ENCODE measurements around the gene MED25. TPM values are rescaled to one million over a fixed set of nuclear protein-coding genes. Genes with fewer than 3 reads are reported as not detected.

The MED25 gene
- total and polyA plus RNA-seq, 2 experiments from 2014 or later, result 45.6 to 58.6 TPM

DNA sequence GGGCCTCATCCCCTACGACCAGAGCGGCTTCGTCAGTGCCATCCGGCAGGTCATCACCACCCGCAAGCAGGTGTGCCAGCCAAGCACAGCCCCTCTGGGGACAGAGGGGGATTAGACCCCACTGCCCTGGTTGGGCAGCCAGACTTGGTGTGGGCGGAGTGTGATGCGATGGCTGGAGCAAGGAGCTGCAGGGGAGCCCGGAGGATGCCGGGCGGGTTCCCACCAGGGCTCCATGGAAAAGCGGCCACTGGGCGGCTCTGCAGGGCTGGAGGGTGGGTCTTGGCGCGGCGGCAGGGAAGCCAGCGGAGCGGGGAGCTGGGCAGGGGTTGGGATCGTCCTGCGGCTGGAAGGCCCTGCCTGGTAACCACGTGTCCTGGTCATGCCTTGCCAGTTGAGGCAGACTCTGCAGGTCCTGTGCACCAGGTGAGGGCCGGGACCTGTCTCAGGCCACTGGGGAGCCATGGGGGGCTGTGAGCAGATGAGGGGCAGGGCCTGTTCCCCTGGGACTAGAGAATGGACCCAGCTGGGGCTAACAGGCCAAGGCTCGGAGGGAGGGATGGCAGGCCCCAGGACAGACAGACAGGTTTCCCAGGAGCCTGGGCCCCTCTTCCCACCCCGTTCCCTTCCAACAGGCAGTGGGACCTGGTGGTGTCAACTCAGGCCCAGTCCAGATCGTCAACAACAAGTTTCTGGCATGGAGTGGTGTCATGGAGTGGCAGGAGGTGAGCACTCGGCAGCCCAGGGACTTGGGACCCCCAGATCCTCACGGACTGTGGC is 39.2 kb downstream of the MED25 start:
- H3K4me1 Mint-ChIP-seq, result peaks cover 21% of the 10 kb centered on the region
- H3K27me3 Mint-ChIP-seq (ENCODE audit: insufficient read depth, low read depth, poor library complexity), result peaks cover 54% of the 10 kb centered on the region
- Histone ChIP-seq H3K4me3 (no peak overlapping the region), H4K20me1 (replicated peaks; ENCODE audit: insufficient read depth) (peaks cover 23% of the 10 kb centered on the region), H3K27me3 (ENCODE audit: insufficient read depth) (no peaks in the 10 kb centered on the region), H3K4me2 (no peak overlapping the region), H3K9me2 (ENCODE audit: insufficient read depth) (no peaks in the 10 kb centered on the region), H2AFZ (no peak overlapping the region), H3K79me2 (replicated peaks; ENCODE audit: insufficient read depth) (peaks cover 18% of the 10 kb centered on the region), H3K4me1 (ENCODE audit: insufficient read depth) (peaks cover 14% of the 10 kb centered on the region), H3K27ac (ENCODE audit: low read depth) (0 out of 2 replicates have a peak overlapping the region, but pooled peaks have one; percentile 6), H3F3A (replicated peaks; ENCODE audit: low read depth) (peaks cover 64% of the 10 kb centered on the region), H3K36me3 (ENCODE audit: insufficient read depth) (no peaks in the 10 kb centered on the region; the same call in 1 of the 2 replicates)
- H3K27ac Mint-ChIP-seq, result no peak overlapping the region
- peak; percentile 1; the same call in 1 of the 3 replicates for ATAC-seq
- H3K36me3 Mint-ChIP-seq (ENCODE audit: low read depth), result peaks cover 72% of the 10 kb centered on the region
- DNase-seq (ENCODE audit: low spot score), result no peak
- TF ChIP-seq CTCF (conservative IDR thresholded peaks at IDR 0.05; ENCODE audit: low read depth in 2 of 2) (peak in 1 of 2 experiments; percentile 11; a peak in 1 of 4 replicates), ZNF114 (CRISPR knock-in tag; IDR thresholded peaks at IDR 0.05) (no peak)
- H3K4me3 Mint-ChIP-seq, result no peak overlapping the region
- peaks cover 4% of the 10 kb centered on the region; the same call in 2 of the 3 replicates for H3K9me3 Mint-ChIP-seq

DNA sequence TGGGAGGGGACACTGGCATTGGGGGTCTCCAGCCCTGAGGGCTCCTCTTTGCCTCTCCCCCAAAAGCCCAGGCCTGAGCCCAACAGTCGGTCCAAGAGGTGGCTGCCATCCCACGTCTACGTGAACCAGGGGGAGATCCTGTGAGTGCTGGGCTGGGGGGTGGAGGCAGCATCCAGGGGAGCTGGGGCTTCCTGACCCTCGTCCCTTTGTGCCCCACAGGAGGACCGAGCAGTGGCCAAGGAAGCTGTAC is 39.7 kb downstream of the MED25 start:
- H3K4me1 Mint-ChIP-seq, result peaks cover 16% of the 10 kb centered on the region
- H3K4me3 Mint-ChIP-seq, result no peak overlapping the region
- Histone ChIP-seq H3K79me2 (replicated peaks; ENCODE audit: insufficient read depth) (peaks cover 13% of the 10 kb centered on the region), H3K9me2 (ENCODE audit: insufficient read depth) (no peaks in the 10 kb centered on the region), H3K4me3 (no peak overlapping the region), H3K27ac (ENCODE audit: low read depth) (peak overlapping the region; percentile 6; the same call in 1 of the 2 replicates), H3K4me2 (no peak overlapping the region), H4K20me1 (replicated peaks; ENCODE audit: insufficient read depth) (peaks cover 20% of the 10 kb centered on the region), H3F3A (replicated peaks; ENCODE audit: low read depth) (peaks cover 61% of the 10 kb centered on the region), H3K4me1 (ENCODE audit: insufficient read depth) (peaks cover 9% of the 10 kb centered on the region), H2AFZ (no peak overlapping the region), H3K27me3 (ENCODE audit: insufficient read depth) (no peaks in the 10 kb centered on the region), H3K36me3 (ENCODE audit: insufficient read depth) (no peaks in the 10 kb centered on the region; the same call in 1 of the 2 replicates)
- ATAC-seq (no peak), DNase-seq (ENCODE audit: low spot score) (no peak)
- H3K27me3 Mint-ChIP-seq (ENCODE audit: insufficient read depth, low read depth, poor library complexity), result peaks cover 56% of the 10 kb centered on the region
- no peak overlapping the region for H3K27ac Mint-ChIP-seq
- H3K36me3 Mint-ChIP-seq (ENCODE audit: low read depth), result peaks cover 69% of the 10 kb centered on the region
- H3K9me3 Mint-ChIP-seq, result peaks cover 4% of the 10 kb centered on the region; the same call in 2 of the 3 replicates
- TF ChIP-seq JUNB (IDR thresholded peaks at IDR 0.05; ENCODE audit: unreplicated experiment), result no peak
- TF ChIP-seq STAT1 (IDR thresholded peaks at IDR 0.05; ENCODE audit: unreplicated experiment), result no peak
- no peak for TF ChIP-seq EZH2 (IDR thresholded peaks at IDR 0.05; ENCODE audit: low read depth, unreplicated experiment)
- TF ChIP-seq CTCF (conservative IDR thresholded peaks at IDR 0.05; ENCODE audit: low read depth in 2 of 2), result no peak
- TF ChIP-seq, protein P1, sequence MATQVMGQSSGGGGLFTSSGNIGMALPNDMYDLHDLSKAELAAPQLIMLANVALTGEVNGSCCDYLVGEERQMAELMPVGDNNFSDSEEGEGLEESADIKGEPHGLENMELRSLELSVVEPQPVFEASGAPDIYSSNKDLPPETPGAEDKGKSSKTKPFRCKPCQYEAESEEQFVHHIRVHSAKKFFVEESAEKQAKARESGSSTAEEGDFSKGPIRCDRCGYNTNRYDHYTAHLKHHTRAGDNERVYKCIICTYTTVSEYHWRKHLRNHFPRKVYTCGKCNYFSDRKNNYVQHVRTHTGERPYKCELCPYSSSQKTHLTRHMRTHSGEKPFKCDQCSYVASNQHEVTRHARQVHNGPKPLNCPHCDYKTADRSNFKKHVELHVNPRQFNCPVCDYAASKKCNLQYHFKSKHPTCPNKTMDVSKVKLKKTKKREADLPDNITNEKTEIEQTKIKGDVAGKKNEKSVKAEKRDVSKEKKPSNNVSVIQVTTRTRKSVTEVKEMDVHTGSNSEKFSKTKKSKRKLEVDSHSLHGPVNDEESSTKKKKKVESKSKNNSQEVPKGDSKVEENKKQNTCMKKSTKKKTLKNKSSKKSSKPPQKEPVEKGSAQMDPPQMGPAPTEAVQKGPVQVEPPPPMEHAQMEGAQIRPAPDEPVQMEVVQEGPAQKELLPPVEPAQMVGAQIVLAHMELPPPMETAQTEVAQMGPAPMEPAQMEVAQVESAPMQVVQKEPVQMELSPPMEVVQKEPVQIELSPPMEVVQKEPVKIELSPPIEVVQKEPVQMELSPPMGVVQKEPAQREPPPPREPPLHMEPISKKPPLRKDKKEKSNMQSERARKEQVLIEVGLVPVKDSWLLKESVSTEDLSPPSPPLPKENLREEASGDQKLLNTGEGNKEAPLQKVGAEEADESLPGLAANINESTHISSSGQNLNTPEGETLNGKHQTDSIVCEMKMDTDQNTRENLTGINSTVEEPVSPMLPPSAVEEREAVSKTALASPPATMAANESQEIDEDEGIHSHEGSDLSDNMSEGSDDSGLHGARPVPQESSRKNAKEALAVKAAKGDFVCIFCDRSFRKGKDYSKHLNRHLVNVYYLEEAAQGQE (IDR thresholded peaks at IDR 0.05; ENCODE audit: unreplicated experiment), result no peak
- TF ChIP-seq EZH2phosphoT487 (IDR thresholded peaks at IDR 0.05; ENCODE audit: unreplicated experiment), result no peak
- no peak for TF ChIP-seq CREB1 (CRISPR knock-in tag; IDR thresholded peaks at IDR 0.05; ENCODE audit: low read depth)

All from GM23338 (cell line).